B cell (primary cell): ENCODE data around the gene CD274. TPM values are rescaled to one million over a fixed set of nuclear protein-coding genes. Genes with fewer than 3 reads are reported as not detected.
"Not testable (repeated sequence)": the region's sequence is repeated elsewhere in the genome, so short reads cannot be mapped to it uniquely, and the experiment has no call there.

ENCODE experiments used
- ATAC-seq: fragments of 200-7000 bp; cut with Tn5 transposase; one replicate; pipeline ENCODE4 v1.10.0; 2021; ENCODE audit warnings: low read depth, mild to moderate bottlenecking, moderate number of reproducible peaks, moderate library complexity
- CTCF ChIA-PET: fragments of 350-600 bp; sonication (Branson Sonifier 250); formaldehyde crosslinking; loops from one replicate; lab custom pipeline; 2021; ENCODE audit warnings: antibody characterized with exemption, inconsistent platforms; lab: Charles Lee
- POLR2A ChIA-PET: fragments of 350-600 bp; sonication (Branson Sonifier 250); formaldehyde crosslinking; loops from one replicate; lab custom pipeline; 2021; ENCODE audit warnings: antibody characterized with exemption; lab: Charles Lee
- DNase-seq: peaks from one replicate; pipeline ENCODE4 v3.0.0; 2013
- H2AFZ ChIP-seq: 2 replicates; pipeline ENCODE4 v1.6.1; 2012; ENCODE audit warnings: mild to moderate bottlenecking, low read depth, low read length; ENCODE audit not compliant: insufficient read depth, poor library complexity, severe bottlenecking
- H3K27ac ChIP-seq, 2 donors: 1 replicate in 1 of 2; 2 replicates in 1 of 2; pipeline ENCODE4 v1.5.1; 2012 to 2013; ENCODE audit warnings: low read length in 2 of 2, mild to moderate bottlenecking in 2 of 2, moderate library complexity in 1 of 2
- H3K27me3 ChIP-seq, 4 experiments: fragments of 200-600 bp in 1 of 4; sonication (generic) in 1 of 4; replicated peaks in 1 of 4; 1 replicate in 2 of 4; 2 replicates in 2 of 4; pipeline versions ENCODE4 v1.6.1 to v1.7.0; 2013 to 2016; ENCODE audit warnings: low read length in 3 of 4, mild to moderate bottlenecking in 2 of 4, mixed read lengths in 1 of 4, moderate library complexity in 1 of 4; ENCODE audit not compliant: insufficient read depth in 4 of 4, control insufficient read depth in 3 of 4; ENCODE audit errors: control extremely low read depth in 1 of 4
- H3K36me3 ChIP-seq, 2 experiments: replicated peaks in 1 of 2; 1 replicate in 1 of 2; 2 replicates in 1 of 2; pipeline versions ENCODE4 v1.6.1 to v1.7.1; 2013; ENCODE audit warnings: low read length in 1 of 2; ENCODE audit not compliant: insufficient read depth in 2 of 2, control insufficient read depth in 1 of 2; ENCODE audit errors: control extremely low read depth in 1 of 2, extremely low read depth in 1 of 2
- H3K4me1 ChIP-seq, 2 donors: fragments of 200-600 bp in 1 of 2; sonication (generic) in 1 of 2; 1 replicate in 1 of 2; 2 replicates in 1 of 2; pipeline versions ENCODE4 v1.5.1 to v1.6.1; 2013 to 2017; ENCODE audit warnings: low read length in 2 of 2; ENCODE audit not compliant: control insufficient read depth in 2 of 2, insufficient read depth in 2 of 2
- H3K4me2 ChIP-seq: replicated peaks from 2 replicates; pipeline ENCODE3; 2012; ENCODE audit warnings: mild to moderate bottlenecking, low read depth, low read length; ENCODE audit not compliant: poor library complexity, severe bottlenecking
- H3K4me3 ChIP-seq, 5 experiments: fragments of 200-600 bp in 1 of 5; sonication (generic) in 1 of 5; 1 replicate in 3 of 5; 2 replicates in 2 of 5; pipeline versions ENCODE4 v1.5.1 to v1.7.0; 2011 to 2016; ENCODE audit warnings: low read length in 4 of 5, mild to moderate bottlenecking in 4 of 5, low read depth in 2 of 5, control low read depth in 1 of 5, moderate library complexity in 1 of 5; ENCODE audit not compliant: insufficient read depth in 1 of 5; ENCODE audit errors: control extremely low read depth in 1 of 5, extremely low read depth in 1 of 5
- H3K79me2 ChIP-seq: fragments of 200-600 bp; sonication (generic); one replicate; pipeline ENCODE4 v1.6.0; 2016; ENCODE audit warnings: low read length; ENCODE audit not compliant: control insufficient read depth, insufficient read depth
- H3K9ac ChIP-seq: fragments of 200-600 bp; sonication (generic); 2 replicates; pipeline ENCODE4 v1.6.1; 2017; ENCODE audit warnings: mild to moderate bottlenecking, low read length, moderate library complexity
- H3K9me3 ChIP-seq, 3 donors: one replicate each; pipeline versions ENCODE4 v1.6.1 to v1.7.1; 2013; ENCODE audit warnings: low read length in 2 of 3; ENCODE audit not compliant: control insufficient read depth in 2 of 3, insufficient read depth in 1 of 3; ENCODE audit errors: control extremely low read depth in 1 of 3
- H4K20me1 ChIP-seq: 2 replicates; pipeline ENCODE4 v1.6.0; 2012; ENCODE audit warnings: mild to moderate bottlenecking, low read length; ENCODE audit not compliant: insufficient read depth, control insufficient read depth, poor library complexity, severe bottlenecking
- H3K27ac Mint-ChIP-seq: one replicate; pipeline ENCODE4 v1.8.0; 2021; ENCODE audit warnings: mixed read lengths
- H3K27me3 Mint-ChIP-seq: one replicate; pipeline ENCODE4 v1.8.0; 2021; ENCODE audit warnings: mixed read lengths
- H3K4me1 Mint-ChIP-seq: one replicate; pipeline ENCODE4 v1.8.0; 2021; ENCODE audit warnings: mixed read lengths
- H3K4me3 Mint-ChIP-seq: one replicate; pipeline ENCODE4 v1.8.0; 2021; ENCODE audit warnings: mixed read lengths
- H3K9me3 Mint-ChIP-seq: one replicate; pipeline ENCODE4 v1.8.0; 2022; ENCODE audit warnings: mixed read lengths; ENCODE audit not compliant: insufficient read depth
- CTCF ChIP-seq: fragments of 200-600 bp; IDR thresholded peaks from one replicate; pipeline ENCODE4 v1.8.0; 2022; ENCODE audit warnings: antibody characterized with exemption, mild to moderate bottlenecking
- EZH2 ChIP-seq: IDR thresholded peaks from 2 replicates; pipeline ENCODE4 v1.6.1; 2012; ENCODE audit warnings: borderline replicate concordance, low read depth, mild to moderate bottlenecking, moderate library complexity, low read length; ENCODE audit not compliant: insufficient read depth, poor library complexity, severe bottlenecking
- WGBS: methylation state at CpG from one replicate; pipeline ENCODE4 v1.1.5; 2013; ENCODE audit warnings: missing lambda C conversion rate; ENCODE audit not compliant: insufficient coverage; 5-methylcytosine and 5-hydroxymethylcytosine counted together
- intact Hi-C: fragments of 100-400 bp; cut with micrococcal nuclease; formaldehyde crosslinking; loops from one replicate; pipeline ENCODE4 v1.10.0; 2022
- polyA plus RNA-seq: library from polyadenylated mRNA; depleted of rRNA; stranded (reverse); fragments of >200 nt; gene quantifications from 2 replicates; pipeline ENCODE4 v1.2.3, GENCODE V29; 2012
- total RNA-seq, 2 donors: library from RNA; stranded (reverse); fragments of 120-200 nt in 1 of 2; gene quantifications; 1 replicate in 1 of 2; 2 replicates in 1 of 2; pipeline versions ENCODE4 v1.2.3 to v1.2.4, GENCODE V29; 2013 to 2022

The CD274 gene
- total and polyA plus RNA-seq, 2 donors (not counting 1 experiment from before 2014, with no cell fraction given), result 1.4 to 7.0 TPM

GRCh38 chr9:5445096-5445495 lies 5.2 kb upstream of the CD274 start:
- H3K4me1 Mint-ChIP-seq, result peaks cover 21% of the 10 kb centered on the region
- H3K79me2 ChIP-seq, H3K27ac Mint-ChIP-seq, H3K36me3 ChIP-seq, H3K27me3 Mint-ChIP-seq, H3K4me2 ChIP-seq, H2AFZ ChIP-seq, H3K27me3 ChIP-seq, H3K9me3 ChIP-seq, H3K4me3 ChIP-seq, POLR2A ChIA-PET, H4K20me1 ChIP-seq, H3K9ac ChIP-seq, H3K27ac ChIP-seq, DNase-seq, H3K9me3 Mint-ChIP-seq, ATAC-seq, CTCF ChIA-PET, H3K4me3 Mint-ChIP-seq: not testable (repeated sequence)
- intact Hi-C loops, result loop anchor here (10.0 kb wide), 1 partner anchor 110 kb away; the partner anchor contains the start of gene RLN1
- peaks cover 7 to 10% of the 10 kb centered on the region in 2 donors for H3K4me1 ChIP-seq
- no CpG with 5 or more reads among the region's 4 CpGs for whole genome bisulfite sequencing

GRCh38 chr9:5445886-5446285 lies 4.5 kb upstream of the CD274 start:
- ATAC-seq (no peak), DNase-seq (no peak)
- ChIA-PET POLR2A (no interaction called here), CTCF (interaction anchor here (1.2 kb wide), 1 partner anchor 259 kb away, joined by 3 read pairs; no protein-coding TSS in a partner anchor)
- H3K79me2 ChIP-seq, result no peaks in the 10 kb centered on the region
- no peaks in the 10 kb centered on the region for H3K9me3 ChIP-seq
- Mint-ChIP-seq H3K4me3 (no peak overlapping the region), H3K27me3 (no peaks in the 10 kb centered on the region), H3K4me1 (peaks cover 24% of the 10 kb centered on the region), H3K9me3 (no peaks in the 10 kb centered on the region), H3K27ac (no peak overlapping the region)
- no peaks in the 10 kb centered on the region for H4K20me1 ChIP-seq
- no peak overlapping the region for H3K9ac ChIP-seq
- no peak overlapping the region for H3K27ac ChIP-seq
- H3K4me3 ChIP-seq, result no peak overlapping the region
- intact Hi-C loops, result loop anchor here (10.0 kb wide), 1 partner anchor 111 kb away; the partner anchor contains the start of gene RLN1
- H3K36me3 ChIP-seq, result no peaks in the 10 kb centered on the region
- H2AFZ ChIP-seq, result no peak overlapping the region
- no peak overlapping the region for H3K4me2 ChIP-seq
- no peaks in the 10 kb centered on the region for H3K27me3 ChIP-seq
- H3K4me1 ChIP-seq, result peaks cover 8 to 14% of the 10 kb centered on the region in 2 donors
- TF ChIP-seq EZH2 (no peak), CTCF (no peak)
